Hematopoietic multipotent progenitor cell (in vitro differentiated cells): Measurements from ENCODE around the gene FA2H. TPM values are rescaled to one million over a fixed set of nuclear protein-coding genes. Genes with fewer than 3 reads are reported as not detected.
"Not testable (repeated sequence)": the region's sequence is repeated elsewhere in the genome, so short reads cannot be mapped to it uniquely, and the experiment has no call there.

ENCODE experiments used
- DNase-seq, 3 donors: peaks; one replicate each; pipeline ENCODE4 v3.0.0-alpha.2; 2011 to 2015; ENCODE audit warnings: low read depth in 2 of 3, low spot score in 2 of 3
- total RNA-seq: library from RNA; depleted of rRNA; stranded (reverse); fragments of >200 nt; gene quantifications from one replicate; pipeline ENCODE4 v1.2.3, GENCODE V29; 2012

Gene FA2H
- 0.81 TPM for total RNA-seq

- peak; percentile 21 to 66 (median 64) for DNase-seq
Measured at GRCh38 chr16:74774223-74775139, at the start of gene FA2H. Gene FA2H, minus strand, starts transcription at chr16:74774820. Its CDS starts 65 bp downstream, at chr16:74774755.

GRCh38 chr16:74817851-74818250, 43.2 kb upstream of the FA2H start:
- no peak for DNase-seq

GRCh38 chr16:74813109-74813641, 38.6 kb upstream of the FA2H start:
- DNase-seq = peak; percentile 50 to 79 (median 76)

- no peak for DNase-seq
Measured at GRCh38 chr16:74811911-74812310, 37.3 kb upstream of the FA2H start.

GRCh38 chr16:74811216-74811615, 36.6 kb upstream of the FA2H start:
- not testable (repeated sequence) for DNase-seq

GRCh38 chr16:74807052-74807646, 32.5 kb upstream of the FA2H start:
- no peak for DNase-seq

- no peak for DNase-seq
Measured at GRCh38 chr16:74800216-74800871, 25.7 kb upstream of the FA2H start.

GRCh38 chr16:74797414-74797813, 22.8 kb upstream of the FA2H start:
- no peak for DNase-seq

GRCh38 chr16:74795104-74795503, 20.5 kb upstream of the FA2H start:
- no peak for DNase-seq

GRCh38 chr16:74794668-74795067, 20.0 kb upstream of the FA2H start:
- no peak for DNase-seq

- DNase-seq = no peak
Measured at GRCh38 chr16:74793571-74793970, 19.0 kb upstream of the FA2H start.

- DNase-seq = no peak
Measured at GRCh38 chr16:74792225-74792624, 17.6 kb upstream of the FA2H start.

- DNase-seq = not testable (repeated sequence)
Measured at GRCh38 chr16:74791749-74792148, 17.1 kb upstream of the FA2H start.

GRCh38 chr16:74788108-74788507, 13.5 kb upstream of the FA2H start:
- no peak for DNase-seq

GRCh38 chr16:74785031-74785430, 10.4 kb upstream of the FA2H start:
- DNase-seq = no peak

GRCh38 chr16:74778646-74779045, 4.0 kb upstream of the FA2H start:
- DNase-seq = no peak

GRCh38 chr16:74776926-74777325, 2.3 kb upstream of the FA2H start:
- no peak for DNase-seq

- no peak for DNase-seq
Measured at GRCh38 chr16:74775255-74775654, 635 bp upstream of the FA2H start.

- DNase-seq = no peak
Measured at GRCh38 chr16:74773446-74774222, 986 bp downstream of the FA2H start.

GRCh38 chr16:74771656-74772315, 2.8 kb downstream of the FA2H start:
- DNase-seq = no peak
